Renal cortical epithelial cell (primary cell): ENCODE measurements around the gene LINC01488. TPM values are rescaled to one million over a fixed set of nuclear protein-coding genes. Genes with fewer than 3 reads are reported as not detected.

ENCODE experiments used
- DNase-seq: peaks from one replicate; pipeline ENCODE4 v3.0.0-alpha.2; 2011; ENCODE audit warnings: low read depth
- total RNA-seq: library from RNA; depleted of rRNA; stranded (reverse); fragments of >200 nt; gene quantifications from 2 replicates; pipeline ENCODE4 v1.2.3, GENCODE V29; 2014

Gene LINC01488
- total RNA-seq, 1 donor from 2014 or later, result not detected

- DNase-seq, result no peak
Measured at GRCh38 chr11:69509846-69510390, 28.5 kb downstream of the LINC01488 start.

GRCh38 chr11:69510471-69511357 is 29.3 kb downstream of the LINC01488 start:
- DNase-seq, result no peak

GRCh38 chr11:69511358-69512055 is 30.0 kb downstream of the LINC01488 start:
- no peak for DNase-seq

DNA sequence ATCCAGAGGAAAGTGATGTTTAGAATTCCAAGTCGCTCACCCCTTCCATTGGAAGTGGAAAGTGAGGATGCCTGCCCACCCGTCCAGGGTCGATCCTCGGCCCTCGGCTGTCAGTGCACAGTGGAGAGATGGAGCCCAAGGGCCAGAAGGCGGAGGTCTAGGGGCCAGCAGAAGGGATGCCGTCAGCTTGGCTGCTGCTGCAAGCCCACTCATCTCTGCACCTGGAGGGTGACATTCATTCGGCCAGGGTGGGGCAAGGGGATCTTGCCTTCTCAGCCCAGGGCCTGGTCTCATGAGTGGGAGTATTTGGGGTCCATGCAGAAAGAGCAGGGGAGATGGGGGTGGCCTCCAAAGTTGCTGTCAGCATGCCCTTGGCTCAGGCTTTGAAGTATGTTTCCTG is 30.7 kb downstream of the LINC01488 start:
- DNase-seq, result no peak

GRCh38 chr11:69512790-69513189 is 31.3 kb downstream of the LINC01488 start:
- DNase-seq, result no peak

- DNase-seq, result no peak
Measured at GRCh38 chr11:69513196-69513595, 31.7 kb downstream of the LINC01488 start.

DNA sequence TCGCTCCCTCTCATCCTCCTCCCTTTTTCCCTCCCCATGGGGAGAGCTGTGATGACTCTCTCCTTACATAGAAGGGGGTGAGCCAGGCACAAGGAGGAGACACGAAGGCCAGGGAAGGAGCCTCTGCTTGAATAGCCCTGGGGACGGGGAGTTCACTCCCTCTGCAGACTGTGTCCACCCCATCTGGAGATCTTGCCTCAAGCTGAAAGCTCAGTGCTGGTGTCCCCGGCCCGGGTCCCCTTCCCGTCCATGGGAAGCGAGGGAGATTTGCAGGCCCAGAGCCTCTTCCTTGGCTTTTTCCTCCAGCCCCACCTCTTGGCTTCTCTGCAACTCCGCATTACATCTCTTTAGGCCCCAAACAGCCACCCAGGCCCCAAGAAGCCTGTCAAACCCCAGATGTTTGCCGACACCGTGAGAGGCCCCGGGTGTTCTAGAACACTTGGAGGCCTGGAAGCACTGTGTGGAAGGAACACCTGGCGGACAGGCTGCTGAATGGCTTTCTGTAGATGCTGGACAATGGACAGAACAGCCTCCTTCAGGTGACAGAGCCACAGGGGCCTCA is 32.3 kb downstream of the LINC01488 start:
- no peak for DNase-seq

GRCh38 chr11:69514771-69515170 is 33.3 kb downstream of the LINC01488 start:
- no peak for DNase-seq

GRCh38 chr11:69515271-69516245 is 34.1 kb downstream of the LINC01488 start:
- DNase-seq, result no peak

GRCh38 chr11:69516526-69516925 is 35.1 kb downstream of the LINC01488 start:
- no peak for DNase-seq

DNA sequence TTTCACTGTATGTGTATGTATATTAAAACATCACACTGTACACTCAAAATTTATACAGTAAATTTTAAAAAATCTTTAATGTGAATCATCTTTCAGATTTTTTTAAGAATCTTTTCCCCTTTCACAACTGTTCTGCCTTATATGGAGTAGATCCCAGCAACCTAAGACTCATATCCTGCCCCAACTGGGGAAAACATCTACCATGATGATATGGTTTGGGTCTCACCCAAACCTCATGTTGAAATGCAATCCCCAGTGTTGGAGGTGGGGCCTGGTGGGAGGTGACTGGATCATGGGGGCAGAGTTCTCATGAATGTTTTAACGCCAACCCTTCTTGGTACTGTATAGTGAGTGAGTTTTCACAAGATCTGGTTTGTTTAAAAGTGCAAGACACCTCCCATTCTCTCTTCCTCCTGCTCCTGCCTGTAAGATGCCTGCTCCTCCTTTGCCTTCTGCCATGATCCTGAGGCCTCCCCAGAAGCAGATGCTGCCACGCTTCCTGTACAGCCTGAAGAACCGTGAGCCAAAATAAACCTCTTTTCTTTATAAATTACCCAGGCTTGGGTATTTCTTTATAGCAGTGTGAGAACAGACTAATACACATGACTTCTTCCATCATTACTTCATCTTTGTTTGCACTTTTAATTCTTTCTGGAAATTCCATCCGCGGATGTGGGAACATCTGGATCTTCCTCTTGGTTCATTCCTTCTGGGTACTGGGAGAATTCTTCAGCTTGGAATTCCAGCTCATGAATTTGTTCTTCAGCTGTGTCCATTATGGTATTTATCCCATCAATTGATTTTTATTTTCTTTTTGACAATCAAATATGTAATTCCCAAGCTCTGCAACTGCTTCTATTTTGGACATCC is 36.9 kb downstream of the LINC01488 start:
- no peak for DNase-seq

- no peak for DNase-seq
Measured at GRCh38 chr11:69520186-69520916, 38.9 kb downstream of the LINC01488 start.

GRCh38 chr11:69521457-69521856 is 40.0 kb downstream of the LINC01488 start:
- no peak for DNase-seq

GRCh38 chr11:69523453-69523852 is 42.0 kb downstream of the LINC01488 start:
- no peak for DNase-seq

- no peak for DNase-seq
Measured at GRCh38 chr11:69524291-69524882, 42.9 kb downstream of the LINC01488 start.

- no peak for DNase-seq
Measured at GRCh38 chr11:69524991-69525411, 43.5 kb downstream of the LINC01488 start.

DNA sequence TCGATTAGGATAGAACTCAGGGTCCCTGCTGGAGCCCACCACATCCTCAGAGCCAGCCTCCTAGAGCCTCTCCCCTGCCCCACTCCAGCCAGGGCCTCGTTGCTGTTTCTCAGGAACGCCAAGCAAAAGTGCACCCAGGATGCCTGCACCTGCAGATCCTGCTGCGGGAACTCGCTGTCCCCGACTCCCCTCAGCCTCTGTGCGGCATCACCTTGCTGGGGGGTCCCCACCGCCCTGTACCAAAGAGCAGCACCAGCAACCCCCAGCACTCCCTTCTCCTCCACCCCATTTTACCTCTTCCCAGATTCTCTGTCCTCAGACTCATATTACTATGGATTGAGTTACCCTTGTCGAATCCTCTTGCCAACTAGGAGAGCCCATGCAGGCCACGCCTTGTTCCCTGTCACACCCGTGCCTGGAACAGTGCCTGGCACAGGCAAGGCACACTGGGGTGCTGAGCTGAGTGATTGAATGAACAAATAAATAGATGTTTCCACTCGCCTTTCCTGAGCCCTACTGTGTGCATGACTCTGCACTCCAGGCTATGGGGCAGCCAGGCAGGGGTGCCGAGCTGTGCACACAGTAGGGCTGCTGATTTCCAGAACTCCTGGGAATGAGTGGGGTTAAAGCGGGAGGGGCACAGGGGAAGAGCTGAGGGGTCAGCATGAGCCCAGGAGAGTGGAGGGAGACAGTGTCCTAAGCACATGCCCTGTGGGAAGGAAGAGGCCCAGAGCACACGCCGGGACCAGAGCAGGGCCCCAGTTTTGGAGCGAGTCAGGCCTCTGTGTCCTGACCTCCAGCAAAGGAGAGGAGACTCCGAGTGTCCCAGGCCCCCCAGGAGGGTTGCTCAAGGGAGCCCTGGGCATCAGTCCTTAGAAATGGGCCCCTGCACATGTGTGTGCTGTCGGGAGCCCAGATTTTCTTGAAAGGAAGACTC is 44.3 kb downstream of the LINC01488 start:
- DNase-seq, result no peak

- DNase-seq, result no peak
Measured at GRCh38 chr11:69526453-69526810, 45.0 kb downstream of the LINC01488 start.
